K562 (cell line): Measurements from ENCODE around the gene TMEM123. TPM values are rescaled to one million over a fixed set of nuclear protein-coding genes. Genes with fewer than 3 reads are reported as not detected.
A peak's percentile ranks its signal among the peaks of the same experiment; 100 is the strongest.

Experiments
- BRF2 ChIP-seq: IDR thresholded peaks from 3 replicates; pipeline ENCODE4 v1.6.1; 2011; ENCODE audit warnings: borderline replicate concordance, mild to moderate bottlenecking; ENCODE audit not compliant: insufficient read length, insufficient read depth
- CC2D1A ChIP-seq: fragments of 450-650 bp; IDR thresholded peaks from 2 replicates; pipeline ENCODE4 v1.6.1; 2017; ENCODE audit warnings: mild to moderate bottlenecking
- CEBPG ChIP-seq, 3 experiments: fragments of 200-800 bp in 1 of 3; sonication (Bioruptor generic) in 1 of 3; sonication (generic) in 1 of 3; formaldehyde crosslinking in 1 of 3; IDR thresholded peaks in 2 of 3; conservative IDR thresholded peaks in 1 of 3; 2 replicates each; pipeline versions ENCODE4 v1.6.1 to v1.8.0; 2016 to 2022; ENCODE audit warnings: missing compliant biosample characterization in 2 of 3, missing genetic modification characterization in 2 of 3, mild to moderate bottlenecking in 1 of 3, missing genetic modification reagents in 1 of 3
- CTBP1 ChIP-seq: fragments of 450-650 bp; IDR thresholded peaks from 2 replicates; pipeline ENCODE4 v1.6.1; 2016; ENCODE audit warnings: borderline replicate concordance
- E2F1 ChIP-seq: sonication (generic); formaldehyde crosslinking; IDR thresholded peaks from 2 replicates; pipeline ENCODE4 v1.8.1; 2023; ENCODE audit warnings: mild to moderate bottlenecking, missing genetic modification reagents, moderate library complexity
- ELF2 ChIP-seq: fragments of 250-450 bp; sonication (Bioruptor Pico); IDR thresholded peaks from 2 replicates; pipeline ENCODE4 v1.5.0; 2021; ENCODE audit warnings: mild to moderate bottlenecking
- GTF2B ChIP-seq: IDR thresholded peaks from 2 replicates; pipeline ENCODE4 v1.6.1; 2011; ENCODE audit not compliant: insufficient read length; ENCODE audit errors: extremely low read depth
- HNRNPLL ChIP-seq: fragments of 200-400 bp; formaldehyde crosslinking; IDR thresholded peaks from 2 replicates; pipeline ENCODE4 v1.6.1; 2017; ENCODE audit warnings: low read length, low read depth, mild to moderate bottlenecking; ENCODE audit not compliant: poor library complexity, severe bottlenecking
- MCM5 ChIP-seq: fragments of 450-650 bp; IDR thresholded peaks from 2 replicates; pipeline ENCODE4 v1.6.1; 2016; ENCODE audit warnings: low read depth
- NR2F6 ChIP-seq: fragments of 450-650 bp; formaldehyde crosslinking; IDR thresholded peaks from 2 replicates; pipeline ENCODE4 v1.4.0; 2020; ENCODE audit warnings: mild to moderate bottlenecking
- PRMT5 ChIP-seq: sonication (generic); formaldehyde crosslinking; IDR thresholded peaks from 2 replicates; pipeline ENCODE4 v1.5.0; 2020; ENCODE audit warnings: missing genetic modification reagents
- RFX5 ChIP-seq: IDR thresholded peaks from 2 replicates; pipeline ENCODE4 v1.6.1; 2011; ENCODE audit warnings: low read depth, mild to moderate bottlenecking, improper control_type of control experiment, low read length
- THRB ChIP-seq: fragments of 450-650 bp; formaldehyde crosslinking; conservative IDR thresholded peaks from 2 replicates; pipeline ENCODE4 v1.4.0; 2022; ENCODE audit warnings: mild to moderate bottlenecking, missing genetic modification characterization
- XRCC4 ChIP-seq: IDR thresholded peaks from one replicate; pipeline ENCODE4 v1.6.1; 2011; ENCODE audit not compliant: insufficient read depth, insufficient read length; ENCODE audit errors: extremely low read depth
- ZC3H4 ChIP-seq: sonication (generic); formaldehyde crosslinking; IDR thresholded peaks from 2 replicates; pipeline ENCODE4 v1.9.0; 2021; ENCODE audit warnings: missing genetic modification reagents, borderline replicate concordance
- ZMIZ1 ChIP-seq, 2 experiments: fragments of 150-350 bp in 1 of 2; IDR thresholded peaks; 2 replicates each; pipeline ENCODE4 v1.6.1; 2012 to 2016; ENCODE audit warnings: low read depth in 2 of 2, low read length in 2 of 2, mild to moderate bottlenecking in 1 of 2, moderate library complexity in 1 of 2
- ZNF12 ChIP-seq: sonication (generic); formaldehyde crosslinking; IDR thresholded peaks from 2 replicates; pipeline ENCODE4 v1.4.0; 2020; ENCODE audit warnings: mild to moderate bottlenecking, missing genetic modification reagents
- ZNF444 ChIP-seq: fragments of 250-450 bp; sonication (Bioruptor Pico); IDR thresholded peaks from 2 replicates; pipeline ENCODE4 v1.4.0; 2020; ENCODE audit warnings: mild to moderate bottlenecking, moderate library complexity
- ZNF561 ChIP-seq: fragments of 450-650 bp; formaldehyde crosslinking; conservative IDR thresholded peaks from 2 replicates; pipeline ENCODE4 v1.4.0; 2020; ENCODE audit warnings: mild to moderate bottlenecking, moderate library complexity
- ZNF79 ChIP-seq: fragments of 250-450 bp; sonication (Bioruptor Pico); IDR thresholded peaks from 2 replicates; pipeline ENCODE4 v1.4.0; 2020; ENCODE audit warnings: low read depth, mild to moderate bottlenecking, moderate library complexity
- polyA plus RNA-seq, 8 experiments: library from polyadenylated mRNA; depleted of rRNA in 4 of 8; stranded (reverse) in 5 of 8; unstranded in 3 of 8; fragments of >200 nt; fragmentation: Nextera tagmentation in 2 of 8; fragmentation: Illumina TruSeq in 1 of 8; extraction: Ambion mirVana in 2 of 8; extraction: Trizol in 1 of 8; gene quantifications; 2 replicates each; pipeline versions ENCODE4 v1.2.1 to v1.2.3, GENCODE V29; 2011 to 2014; ENCODE audit warnings: inconsistent platforms in 1 of 8, missing spikeins in 1 of 8
- total RNA-seq, 7 experiments: library from RNA; depleted of rRNA in 6 of 7; stranded (reverse); fragments of >200 nt in 6 of 7; fragmentation: Illumina TruSeq in 2 of 7; extraction: Trizol in 2 of 7; gene quantifications; 2 replicates each; pipeline versions ENCODE4 v1.2.1 to v1.2.3, GENCODE V29; 2011 to 2021; ENCODE audit warnings: low replicate concordance in 1 of 7

TMEM123 gene
- total and polyA plus RNA-seq, 9 of the 15 experiments (the other 6 are each of a cell fraction or from before 2014, with no cell fraction given), result 19.8 to 344 (median 82.4) TPM

GRCh38 chr11:102390667-102391465 lies 61.7 kb downstream of the TMEM123 start (continued):
- no peak for TF ChIP-seq E2F1 (CRISPR knock-in tag)
- no peak for TF ChIP-seq ZMIZ1 (IDR thresholded peaks at IDR 0.05; ENCODE audit: low read depth in 2 of 2, low read length in 2 of 2)
- TF ChIP-seq CTBP1, result peak; percentile 68
- no peak for TF ChIP-seq ZNF12
- TF ChIP-seq RFX5, result no peak
- no peak for TF ChIP-seq ZNF561
- no peak for TF ChIP-seq THRB (CRISPR knock-in tag)
- TF ChIP-seq CC2D1A, result peak; percentile 14; the same call in 1 of the 2 replicates
- no peak for TF ChIP-seq MCM5
- no peak for TF ChIP-seq NR2F6
- no peak for TF ChIP-seq ZNF79 (CRISPR knock-in tag)
- no peak for TF ChIP-seq ZC3H4 (CRISPR knock-in tag)
- TF ChIP-seq HNRNPLL, result no peak
- no peak for TF ChIP-seq CEBPG (CRISPR knock-in tag; IDR thresholded peaks at IDR 0.05)
- no peak for TF ChIP-seq CEBPG (tag; conservative IDR thresholded peaks at IDR 0.05 in 1 of 2, IDR thresholded peaks at IDR 0.05 in 1 of 2)
- no peak for TF ChIP-seq ZNF444
- TF ChIP-seq PRMT5, result no peak
- no peak for TF ChIP-seq GTF2B
- no peak for TF ChIP-seq XRCC4
- TF ChIP-seq BRF2, result no peak
- TF ChIP-seq ELF2 (CRISPR knock-in tag), result no peak
